ENCODE data around the gene ANAPC7.
"Not testable (repeated sequence)": the region's sequence is repeated elsewhere in the genome, so short reads cannot be mapped to it uniquely, and the experiment has no call there.

The ANAPC7 gene

DNA sequence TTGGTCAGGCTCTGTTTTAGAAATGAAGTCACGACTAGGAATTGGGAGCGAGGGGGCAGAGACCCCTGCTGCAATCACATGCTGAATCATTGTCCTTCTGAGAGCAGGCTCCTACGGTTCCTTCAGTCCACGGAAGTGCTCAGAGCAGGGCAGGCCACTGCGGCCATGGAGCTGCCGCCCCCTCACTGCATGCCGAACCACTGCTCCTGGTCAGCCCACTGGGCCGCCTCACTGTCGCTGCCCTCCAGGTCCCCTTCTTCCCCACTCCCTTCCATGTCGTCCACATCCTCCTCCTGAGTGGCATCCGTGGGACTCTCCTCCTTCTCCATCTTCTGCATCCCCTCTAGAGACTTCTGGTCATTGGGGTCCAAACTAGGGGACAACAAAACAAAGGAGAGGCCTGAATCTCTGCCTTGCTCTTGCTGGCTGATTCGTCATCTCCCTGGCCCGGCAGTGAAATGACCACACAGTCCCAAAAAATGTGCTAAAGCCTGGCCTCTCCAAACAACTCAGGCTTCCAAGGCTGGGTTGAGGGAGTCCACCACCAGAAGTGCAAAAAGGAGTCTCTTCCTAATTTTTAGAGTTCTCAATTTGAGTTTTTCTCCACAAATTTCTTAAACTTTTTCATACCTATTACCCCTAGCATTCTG lies 29.4 kb downstream of the ANAPC7 start:
- no peak for DNase-seq (ENCODE audit: low read depth)

DNA sequence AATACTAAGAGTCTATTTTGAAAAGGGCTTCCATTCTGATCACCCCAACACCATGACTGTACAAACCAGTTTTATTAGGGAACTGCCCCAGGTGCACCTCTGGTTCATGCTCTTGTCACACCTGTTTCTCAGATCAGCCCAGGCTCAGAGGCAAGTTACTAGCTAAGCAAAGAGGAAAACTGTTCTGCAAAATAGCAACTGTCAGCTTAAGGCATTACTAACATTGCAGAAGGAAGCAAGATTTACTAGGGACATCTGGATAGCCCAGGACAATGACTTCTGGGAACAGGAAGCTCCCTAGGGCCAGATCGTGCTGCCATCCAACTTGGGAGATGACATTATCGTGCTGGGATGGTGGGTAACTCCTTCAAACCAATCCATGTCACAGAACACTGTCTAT lies 30.1 kb downstream of the ANAPC7 start:
- no peak for DNase-seq (ENCODE audit: low read depth)

DNA sequence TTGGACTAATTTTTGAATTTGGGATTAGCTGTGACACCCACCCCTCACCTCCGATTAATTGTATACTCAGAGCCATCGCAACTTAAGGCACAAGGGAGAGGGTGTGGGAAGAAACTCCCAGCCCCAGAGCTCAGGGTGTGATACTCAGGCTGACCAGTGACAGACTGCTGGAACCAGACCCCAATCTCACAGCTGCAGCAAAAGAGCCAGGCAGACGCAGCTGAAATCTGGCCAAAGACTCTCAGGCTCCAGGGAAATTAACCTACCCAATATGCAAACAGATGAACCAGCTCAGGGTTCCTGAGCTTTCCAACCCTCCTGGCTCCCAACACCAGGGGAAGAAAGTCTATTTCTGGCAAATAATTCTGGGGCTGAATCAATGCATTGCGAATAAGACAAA lies 30.5 kb downstream of the ANAPC7 start:
- DNase-seq (ENCODE audit: low read depth): no peak

DNA sequence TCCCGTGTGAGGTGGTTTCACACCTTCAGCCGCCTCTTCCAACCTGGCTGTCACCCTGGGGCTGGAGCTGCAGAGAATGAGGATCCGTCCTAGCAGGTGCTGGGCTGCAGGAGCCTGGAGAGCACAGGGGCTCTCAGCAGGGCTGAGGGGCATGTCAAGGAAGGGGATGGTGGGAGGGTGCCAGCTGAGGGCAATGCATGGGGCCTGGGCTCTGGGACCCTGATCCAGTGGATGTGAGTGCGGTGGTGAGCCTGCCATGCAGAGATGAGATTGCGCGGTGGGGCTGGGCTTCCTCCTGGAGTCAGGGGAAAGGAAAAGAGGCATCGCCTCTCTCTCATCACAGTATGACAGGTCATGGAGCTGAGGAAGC lies 31.5 kb downstream of the ANAPC7 start:
- no peak for DNase-seq (ENCODE audit: low read depth)

DNA sequence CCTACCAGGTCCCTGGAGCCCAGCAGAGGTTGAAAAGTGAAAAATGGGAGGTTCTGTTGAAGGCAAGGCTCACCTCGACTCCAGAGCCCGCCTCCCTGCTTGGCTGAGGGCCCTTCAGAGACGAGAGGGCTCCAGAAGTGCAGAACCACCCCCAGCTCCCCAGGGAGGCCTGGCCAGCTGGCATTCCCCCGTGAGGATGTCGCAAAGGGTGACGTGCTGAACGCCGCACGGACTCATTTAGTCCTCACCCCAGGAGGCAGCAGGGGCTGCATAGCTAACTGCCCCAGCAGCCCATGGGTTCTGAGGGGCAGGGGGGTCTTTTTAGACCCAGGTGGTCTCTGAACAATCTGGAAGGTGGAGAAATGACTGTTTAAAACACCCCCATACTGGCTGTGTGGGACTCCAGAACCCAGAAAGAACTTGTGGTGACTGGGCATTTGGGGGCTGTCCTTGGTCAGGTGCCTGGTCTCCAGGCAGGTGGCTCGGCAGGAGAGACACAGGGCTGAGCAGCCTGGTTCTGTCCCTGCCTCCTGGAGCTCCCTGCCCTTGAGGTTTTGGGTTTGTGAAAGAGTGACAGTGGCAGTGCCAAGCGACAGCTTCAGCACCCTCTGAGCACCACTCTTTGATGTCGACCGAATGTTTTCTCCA lies 32.0 kb downstream of the ANAPC7 start:
- no peak for DNase-seq (ENCODE audit: low read depth)

DNA sequence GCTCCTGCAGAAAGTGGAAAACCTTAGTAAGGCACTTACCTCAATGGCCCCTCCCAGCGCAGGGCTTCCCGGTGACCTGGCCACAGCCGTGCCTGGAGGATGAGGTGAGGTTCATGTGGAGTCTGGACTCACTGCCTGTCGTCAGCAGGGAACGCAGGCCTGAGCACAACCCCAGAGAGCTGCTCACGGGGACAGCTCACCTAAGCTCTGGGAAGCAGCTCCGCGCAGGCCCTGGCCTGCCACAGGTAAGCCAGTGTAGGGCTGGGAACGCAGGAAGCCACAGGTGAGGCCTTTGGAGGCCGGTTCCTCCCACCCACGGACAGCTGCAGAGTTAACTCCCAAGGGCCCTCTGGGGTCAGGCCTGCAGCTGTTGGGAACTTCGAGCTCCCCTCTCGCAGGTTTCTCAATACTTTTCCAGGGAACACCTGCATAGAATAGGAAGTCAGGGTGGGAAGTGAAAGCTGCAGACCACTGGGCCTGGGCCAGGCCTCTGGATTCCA lies 32.7 kb downstream of the ANAPC7 start:
- DNase-seq (ENCODE audit: low read depth): no peak

DNA sequence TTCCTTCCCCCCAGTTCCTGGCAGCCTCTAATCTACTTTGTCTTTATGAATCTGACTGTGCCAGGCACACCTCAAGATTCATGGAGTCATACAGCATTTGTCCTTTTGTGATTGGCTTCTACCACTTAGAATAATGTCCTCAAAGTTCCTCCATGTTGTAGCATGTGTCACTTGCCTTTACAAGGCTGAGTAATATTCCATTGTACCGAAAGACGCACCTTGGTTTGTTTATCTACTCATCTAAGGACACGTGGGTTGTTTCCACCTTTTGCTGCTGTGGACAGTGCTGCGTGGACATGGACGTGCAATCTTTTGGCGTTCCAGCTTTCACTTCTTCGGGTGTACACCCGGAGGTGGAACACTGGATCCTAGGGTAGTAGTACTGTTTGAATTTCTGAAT lies 33.5 kb downstream of the ANAPC7 start:
- no peak for DNase-seq (ENCODE audit: low read depth)

DNA sequence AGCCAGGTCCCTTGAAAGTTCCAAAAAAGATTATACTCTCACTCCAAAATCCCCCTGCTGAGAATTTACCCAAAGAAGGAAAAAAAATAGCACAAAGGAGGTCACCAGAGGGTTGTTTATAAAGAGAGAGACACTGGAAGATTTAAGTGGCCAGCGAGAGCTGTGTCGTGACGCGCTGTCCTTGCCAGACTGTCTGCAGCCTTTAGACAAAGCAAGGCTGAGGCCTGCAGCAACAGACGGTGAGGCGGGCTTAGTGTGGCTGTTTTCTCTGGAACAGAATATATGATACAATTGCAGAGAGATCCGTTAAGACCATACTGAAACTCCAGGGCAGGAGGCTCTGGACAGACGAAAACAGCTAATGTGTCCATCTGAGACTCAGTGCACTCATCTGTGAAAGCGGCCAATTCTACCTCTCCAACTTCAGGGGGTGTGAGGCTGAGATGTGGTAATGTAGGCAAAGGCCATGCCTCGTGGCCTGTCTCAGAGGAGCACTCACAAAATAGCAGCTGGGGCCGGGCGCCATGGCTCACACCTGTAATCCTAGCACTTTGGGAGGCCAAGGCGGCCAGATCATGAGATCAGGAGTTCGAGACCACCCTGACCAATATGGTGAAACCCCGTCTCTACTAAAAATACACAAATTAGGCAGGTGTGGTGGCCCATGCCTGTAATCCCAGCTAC lies 36.2 kb downstream of the ANAPC7 start:
- DNase-seq (ENCODE audit: low read depth): no peak

DNA sequence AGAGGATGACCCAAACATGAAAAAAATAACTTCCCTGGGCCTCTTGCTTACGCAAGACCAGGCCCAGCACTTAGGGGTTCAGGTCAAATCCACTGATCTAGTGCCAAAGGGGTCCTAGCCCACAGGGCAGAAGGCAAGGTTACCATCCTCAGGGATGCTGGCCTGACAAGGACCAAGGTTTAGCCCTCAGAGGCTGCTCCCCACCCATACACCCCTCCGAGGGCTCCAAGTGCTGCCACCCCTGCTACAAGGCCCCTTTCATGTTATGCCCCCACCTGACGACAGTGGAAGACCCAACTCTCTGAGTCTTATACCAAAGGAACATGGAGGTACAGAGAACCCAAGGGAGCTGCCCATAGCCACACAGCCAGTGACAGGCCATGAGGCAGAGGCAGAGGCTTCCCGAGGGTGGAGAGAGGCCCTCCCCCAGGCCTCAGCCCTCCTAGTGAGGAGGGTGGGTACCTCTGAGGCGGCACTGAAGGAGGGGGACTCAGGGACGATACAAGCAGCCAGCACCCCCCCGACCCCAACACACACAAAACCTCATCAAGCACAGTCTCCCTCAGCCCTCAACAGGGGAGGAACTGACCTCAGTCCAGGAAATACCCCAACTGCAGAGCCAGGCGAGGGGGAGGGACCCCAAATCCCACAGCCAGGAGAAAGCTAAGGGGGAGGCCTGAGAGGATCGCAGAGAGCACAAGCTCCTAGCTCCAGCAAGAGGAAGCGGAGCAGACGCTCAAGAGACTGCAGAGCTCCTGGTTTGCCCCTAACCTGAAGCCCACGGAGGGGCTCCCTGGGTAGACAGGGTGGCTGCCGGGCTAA lies 37.0 kb downstream of the ANAPC7 start:
- no peak for DNase-seq (ENCODE audit: low read depth)

DNA sequence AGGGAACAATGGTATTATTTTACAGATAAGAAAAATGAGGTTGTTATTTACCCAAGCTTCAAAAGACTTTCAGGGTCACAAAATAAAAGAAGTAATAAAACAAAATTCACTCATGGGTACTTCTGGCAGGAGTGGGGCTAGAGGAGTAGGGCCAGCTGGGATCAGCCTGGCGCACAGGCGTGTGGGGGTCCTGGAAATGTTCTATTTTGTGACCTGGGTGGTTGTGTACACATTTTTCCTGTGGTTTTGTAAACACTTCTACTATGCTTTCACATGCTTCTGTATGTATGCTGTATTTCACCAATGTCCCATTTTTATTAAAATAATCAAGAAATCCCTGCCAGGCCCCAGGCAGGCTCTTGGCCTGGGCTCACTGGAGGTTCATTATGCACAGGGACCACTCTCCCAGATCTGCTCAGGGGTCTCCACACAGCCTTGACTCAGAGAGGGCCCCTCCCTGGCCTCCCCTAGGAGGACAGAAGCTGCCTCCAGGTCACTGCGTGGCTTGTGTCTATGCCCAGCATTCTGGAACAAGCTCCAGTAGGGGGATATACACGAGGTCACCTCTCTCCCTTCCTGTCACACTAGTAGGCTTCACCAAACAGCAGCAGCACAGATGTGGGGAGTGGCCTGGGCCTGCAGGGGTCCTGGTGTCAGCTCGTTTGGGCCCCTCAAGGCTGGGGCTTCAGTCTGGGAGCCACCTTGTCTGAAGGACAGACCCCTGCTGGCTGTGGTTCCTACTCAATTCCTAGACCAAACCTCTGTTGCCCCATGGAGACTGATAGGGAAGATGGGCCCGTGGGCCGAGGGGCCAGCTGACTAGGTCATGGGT lies 37.8 kb downstream of the ANAPC7 start:
- no peak for DNase-seq (ENCODE audit: low read depth)

DNA sequence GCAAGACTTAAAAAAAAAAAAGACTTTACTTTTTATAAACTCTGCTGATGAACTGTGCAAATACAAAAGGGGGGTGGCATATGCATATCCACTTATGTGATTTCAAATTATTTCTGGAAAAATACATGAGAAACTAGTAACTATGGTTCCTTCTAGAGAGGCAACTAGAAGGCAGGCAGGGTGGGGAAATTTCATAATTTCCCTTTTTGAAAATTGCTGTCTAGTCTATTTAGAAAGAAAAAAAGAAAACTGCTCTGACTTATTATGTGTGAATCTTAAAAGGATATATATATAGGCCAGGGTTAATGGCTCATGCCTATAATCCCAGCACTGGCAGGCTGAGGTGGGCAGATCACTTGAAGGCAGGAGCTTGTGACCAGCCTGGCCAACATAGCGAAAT lies 42.3 kb downstream of the ANAPC7 start:
- no peak for DNase-seq (ENCODE audit: low read depth)

DNA sequence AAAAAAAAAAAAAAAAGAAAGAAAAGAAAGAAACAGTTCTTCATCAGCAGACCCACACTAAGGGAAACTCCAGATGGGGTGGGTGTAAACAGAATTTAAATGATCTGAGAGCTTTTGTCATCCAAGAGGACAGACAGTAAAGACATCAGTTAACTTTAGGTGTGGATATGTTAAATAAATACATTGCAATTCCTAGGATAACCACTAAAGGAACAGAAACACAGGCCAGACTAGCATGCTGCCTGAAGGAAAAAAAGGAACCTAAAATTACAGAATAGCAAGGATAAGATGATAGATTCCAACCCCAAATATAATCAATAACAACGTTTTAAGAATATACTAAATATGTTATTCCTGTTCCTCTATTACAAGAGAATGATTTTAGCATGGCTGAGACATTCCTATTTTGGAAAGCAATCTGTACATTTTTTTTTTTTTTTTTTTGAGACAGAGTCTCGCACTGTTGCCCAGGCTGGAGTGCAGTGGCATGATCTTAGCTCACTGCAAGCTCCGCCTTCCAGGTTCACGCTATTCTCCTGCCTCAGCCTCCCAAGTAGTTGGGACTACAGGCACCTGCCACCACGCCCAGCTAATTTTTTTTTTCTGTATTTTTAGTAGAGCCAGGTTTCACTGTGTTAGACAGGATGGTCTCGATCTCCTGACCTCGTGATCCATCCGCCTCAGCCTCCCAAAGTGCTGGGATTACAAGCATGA lies 45.0 kb downstream of the ANAPC7 start:
- DNase-seq (ENCODE audit: low read depth): not testable (repeated sequence)

DNA sequence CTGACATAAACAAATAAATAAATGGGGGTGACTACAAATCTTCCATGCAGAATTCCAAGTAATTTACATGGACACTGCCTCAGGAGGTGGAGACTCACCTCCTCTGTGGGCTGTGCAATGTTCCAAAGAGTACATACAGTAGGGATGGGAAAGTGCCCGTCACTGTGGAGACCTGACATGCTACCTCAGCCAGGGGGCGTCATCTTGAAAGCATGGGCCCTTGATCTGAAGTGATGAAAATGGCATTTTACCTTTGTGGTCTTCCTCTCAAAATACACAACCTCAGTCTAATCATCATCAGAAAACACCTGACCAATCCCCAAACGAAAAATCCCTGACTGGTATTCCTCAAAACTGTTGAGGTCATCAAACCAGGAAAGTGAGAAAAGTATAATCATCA lies 48.4 kb downstream of the ANAPC7 start:
- DNase-seq (ENCODE audit: low read depth): no peak

DNA sequence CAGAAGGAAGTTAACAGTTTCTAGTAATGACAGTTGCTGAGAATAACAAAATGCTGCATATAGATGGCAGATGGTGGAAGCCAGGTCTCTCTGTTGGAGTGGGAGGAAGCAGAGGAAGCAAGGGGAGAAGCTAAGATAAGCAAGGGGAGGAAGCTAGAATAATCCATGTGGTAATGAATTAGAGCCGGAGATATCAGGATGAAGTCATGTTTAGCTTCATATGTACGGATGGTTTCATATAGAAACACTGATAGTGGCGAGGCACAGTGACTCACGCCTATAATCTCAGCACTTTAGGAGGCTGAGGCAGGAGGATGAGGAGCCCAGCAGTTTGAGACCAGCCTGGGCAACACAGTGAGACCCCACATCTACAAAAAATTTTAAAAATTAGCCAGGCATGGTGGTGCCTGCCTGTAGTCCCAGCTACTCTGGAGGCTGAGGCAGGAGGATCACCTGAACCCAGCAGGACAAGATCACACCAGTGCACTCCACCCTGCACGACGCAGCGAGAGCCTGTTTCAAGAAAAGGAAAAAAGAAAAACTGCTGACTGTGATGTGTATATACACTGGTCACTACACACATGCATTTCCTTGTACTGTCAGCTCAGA lies 49.2 kb downstream of the ANAPC7 start:
- no peak for DNase-seq (ENCODE audit: low read depth)

DNA sequence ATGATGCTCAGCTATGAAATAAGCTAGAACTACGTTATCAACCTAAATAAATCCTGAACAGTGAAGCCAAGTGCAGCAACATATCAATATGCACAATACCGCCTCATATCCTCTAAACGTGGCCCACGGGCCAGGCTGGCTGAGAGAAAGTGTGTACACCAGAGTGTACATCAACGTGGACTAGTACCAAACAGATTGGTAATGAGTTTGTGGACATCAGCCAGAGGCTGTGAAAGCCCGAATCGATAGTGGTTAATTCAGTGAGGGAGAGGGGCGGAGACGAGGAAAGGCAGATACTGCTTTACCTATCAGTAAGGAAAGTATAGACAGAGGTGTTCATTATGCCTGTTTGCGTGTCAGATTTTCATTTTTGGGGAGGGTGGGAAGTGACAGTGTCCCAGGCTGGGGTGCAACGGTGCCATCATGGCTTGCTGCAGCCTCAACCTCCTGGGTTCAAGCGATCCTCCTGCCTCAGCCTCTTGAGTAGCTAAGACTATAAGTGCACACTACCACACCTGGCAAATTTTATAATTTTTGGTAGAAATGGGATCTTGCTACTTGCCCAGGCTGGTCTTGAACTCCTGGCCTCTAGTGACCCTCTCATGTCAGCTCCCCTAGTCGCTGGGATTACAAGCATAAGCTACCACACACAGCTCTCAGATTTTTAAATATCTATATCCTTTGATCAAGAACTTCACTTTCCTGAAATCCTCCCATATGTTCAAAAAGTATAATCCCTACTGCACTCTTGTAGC lies 50.1 kb downstream of the ANAPC7 start:
- no peak for DNase-seq (ENCODE audit: low read depth)

DNA sequence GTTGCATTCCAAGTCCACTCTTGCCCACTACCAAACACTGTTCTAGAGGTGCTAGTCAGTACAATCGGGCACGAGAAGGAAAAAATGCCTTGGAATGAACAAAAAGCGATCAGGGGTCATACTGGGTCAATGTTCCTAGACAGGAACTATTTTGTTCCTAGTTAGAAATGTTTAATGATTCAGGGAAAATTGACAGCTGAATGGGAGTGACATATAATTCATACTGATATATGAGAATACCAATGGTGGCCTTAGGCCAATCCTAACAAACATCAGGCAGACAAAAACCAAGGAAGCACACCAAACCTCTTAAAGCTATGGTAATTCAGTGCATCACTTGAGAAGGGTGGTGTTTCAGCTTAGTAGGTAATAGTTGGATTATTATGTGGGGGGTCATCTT lies 51.1 kb downstream of the ANAPC7 start:
- no peak for DNase-seq (ENCODE audit: low read depth)

DNA sequence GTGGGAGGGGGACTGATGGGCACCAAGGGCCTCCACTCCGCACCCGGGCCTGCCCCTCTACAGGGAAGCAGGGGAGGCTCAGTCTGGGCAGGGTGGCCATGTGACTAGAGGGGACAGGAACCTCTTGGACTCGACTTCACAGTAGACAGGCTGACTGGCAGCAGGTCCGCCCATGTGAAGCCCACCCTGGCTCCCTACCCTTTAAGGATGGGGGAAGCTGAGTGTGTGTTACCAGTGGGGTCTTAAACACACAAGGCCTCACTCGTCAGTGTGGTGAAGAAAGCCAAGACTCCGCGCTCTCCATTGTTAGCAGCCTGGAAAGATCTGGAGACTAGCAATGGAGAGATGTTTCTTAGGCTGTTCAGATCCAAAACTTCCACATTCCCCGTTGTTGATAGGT lies 52.4 kb downstream of the ANAPC7 start:
- DNase-seq (ENCODE audit: low read depth): no peak

DNA sequence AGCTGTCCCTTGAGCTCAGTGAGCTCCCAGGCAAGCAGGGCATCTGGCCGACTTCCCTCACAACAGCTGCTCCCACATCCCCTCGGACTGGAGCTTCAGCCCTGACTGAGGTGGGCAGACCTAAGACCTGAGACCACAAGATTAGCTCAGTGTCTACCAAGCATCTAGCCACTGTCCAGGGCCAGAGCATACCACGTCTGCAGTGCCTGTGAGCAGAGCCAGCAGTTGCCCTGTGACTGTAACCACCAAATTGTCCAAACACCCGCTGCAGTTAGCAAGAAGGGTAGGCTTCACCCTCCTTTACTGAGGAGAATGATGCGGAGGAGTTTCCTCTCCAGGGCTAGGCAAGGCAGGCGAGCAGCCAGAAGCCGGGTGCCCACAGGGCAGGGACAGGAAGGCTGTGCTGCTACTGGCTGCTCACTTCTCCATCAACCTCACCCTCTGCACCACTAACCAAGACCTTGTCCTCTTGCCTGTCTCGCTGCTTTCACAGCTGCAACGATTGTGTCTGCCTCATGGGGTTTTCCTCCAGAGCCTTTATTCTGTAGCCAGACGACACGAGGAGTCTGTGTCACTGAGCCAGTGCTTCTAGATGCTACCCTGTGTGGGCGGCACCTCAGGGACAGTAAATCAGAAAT lies 53.9 kb downstream of the ANAPC7 start:
- DNase-seq (ENCODE audit: low read depth): peak; percentile 21

DNA sequence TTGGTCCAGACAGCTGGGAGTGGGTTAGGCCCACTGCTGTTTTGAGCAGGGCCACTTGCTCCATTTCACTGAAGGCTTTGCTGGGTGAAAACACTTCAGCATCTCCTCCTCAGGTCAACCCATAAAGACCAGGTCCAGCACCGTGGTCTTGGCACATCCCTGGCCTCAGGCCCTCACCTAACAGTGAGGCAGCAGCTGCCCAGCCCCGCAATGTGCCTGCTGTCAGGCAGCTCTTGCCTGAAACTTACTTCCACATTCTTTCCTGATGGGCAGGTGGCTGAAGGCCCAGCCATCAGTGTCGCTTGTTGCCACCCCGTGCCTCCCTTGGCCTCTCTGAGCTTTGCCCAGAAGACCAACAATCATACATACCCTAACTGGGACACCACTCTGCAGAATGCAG lies 54.4 kb downstream of the ANAPC7 start:
- no peak for DNase-seq (ENCODE audit: low read depth)
